Measurements from ENCODE around the gene TRMT61A. TPM values are rescaled to one million over a fixed set of nuclear protein-coding genes. Genes with fewer than 3 reads are reported as not detected.
A peak's percentile ranks its signal among the peaks of the same experiment; 100 is the strongest.

TRMT61A gene
- total RNA-seq, 4 donors from 2014 or later: 3.6 to 26.5 (median 8.7) TPM

DNA sequence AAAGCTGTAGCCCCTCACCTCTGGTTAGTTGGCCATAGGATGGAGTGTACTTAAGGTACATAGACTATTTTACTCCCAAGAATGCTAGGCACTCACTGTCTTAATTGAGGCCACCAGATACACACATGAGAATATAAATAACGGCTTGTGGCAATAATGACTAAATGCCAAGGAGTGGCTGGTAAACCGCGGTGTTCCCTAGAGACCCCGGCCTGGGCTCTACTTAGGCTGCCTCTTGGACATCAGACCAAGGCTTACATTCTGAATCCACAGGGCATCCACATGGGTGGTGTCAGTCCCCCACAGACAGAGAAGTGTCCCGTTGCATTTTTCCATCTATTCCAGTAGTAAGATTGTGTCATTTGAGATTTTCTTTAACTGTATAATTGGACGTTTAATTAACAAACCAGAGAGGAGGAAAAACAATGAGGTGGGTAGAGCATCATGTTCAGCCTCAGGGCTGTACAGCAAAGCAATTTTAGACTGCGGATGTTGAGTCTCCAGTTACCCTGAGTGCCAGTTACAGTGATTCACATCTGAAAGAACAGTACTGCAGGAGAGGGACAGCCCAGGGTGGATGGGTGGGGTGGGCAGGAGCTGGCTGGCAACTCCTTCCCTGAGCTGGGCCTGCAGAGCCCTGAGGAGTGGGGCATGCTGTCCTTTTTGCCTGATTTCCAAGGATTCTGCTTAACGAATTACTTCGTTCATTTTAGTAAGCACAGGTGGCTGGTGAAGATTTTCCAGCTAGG lies 26.9 kb upstream of the TRMT61A start:
- Histone ChIP-seq H3K9me3 (no peaks in the 10 kb centered on the region), H3K36me3 (no peaks in the 10 kb centered on the region), H3K4me1 (no peaks in the 10 kb centered on the region), H3K27me3 (no peaks in the 10 kb centered on the region), H3K4me3 (no peak overlapping the region), H3K27ac (no peak overlapping the region)
- intact Hi-C loops (cut with DNase I; ENCODE audit: low total_unique reads): loop anchor here (5.0 kb wide), 1 partner anchor 45 kb away; no protein-coding TSS in a partner anchor
- TF ChIP-seq CTCF (IDR thresholded peaks at IDR 0.05) (no peak), POLR2A (IDR thresholded peaks at IDR 0.05) (no peak)
- DNase-seq: peak; percentile 8 to 9

DNA sequence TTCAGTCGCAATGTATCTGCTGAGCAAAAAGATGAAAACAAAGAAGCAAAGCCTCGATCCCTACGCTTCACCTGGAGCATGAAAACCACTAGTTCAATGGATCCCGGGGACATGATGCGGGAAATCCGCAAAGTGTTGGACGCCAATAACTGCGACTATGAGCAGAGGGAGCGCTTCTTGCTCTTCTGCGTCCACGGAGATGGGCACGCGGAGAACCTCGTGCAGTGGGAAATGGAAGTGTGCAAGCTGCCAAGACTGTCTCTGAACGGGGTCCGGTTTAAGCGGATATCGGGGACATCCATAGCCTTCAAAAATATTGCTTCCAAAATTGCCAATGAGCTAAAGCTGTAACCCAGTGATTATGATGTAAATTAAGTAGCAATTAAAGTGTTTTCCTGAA lies 26.1 kb upstream of the TRMT61A start:
- no peaks in the 10 kb centered on the region for H3K36me3 ChIP-seq
- intact Hi-C loops (cut with DNase I; ENCODE audit: low total_unique reads): loop anchor here (5.0 kb wide), 1 partner anchor 44 kb away; no protein-coding TSS in a partner anchor
- TF ChIP-seq POLR2A (IDR thresholded peaks at IDR 0.05) (no peak), CTCF (IDR thresholded peaks at IDR 0.05) (no peak)
- no peaks in the 10 kb centered on the region for H3K27me3 ChIP-seq
- no peaks in the 10 kb centered on the region for H3K4me1 ChIP-seq
- peak; percentile 4 to 6 for DNase-seq
- no peaks in the 10 kb centered on the region for H3K9me3 ChIP-seq
- H3K27ac ChIP-seq: no peak overlapping the region
- H3K4me3 ChIP-seq: no peak overlapping the region

- peak; percentile 6 to 8 for DNase-seq
- Histone ChIP-seq H3K9me3 (no peaks in the 10 kb centered on the region), H3K36me3 (no peaks in the 10 kb centered on the region), H3K4me3 (no peak overlapping the region), H3K4me1 (no peaks in the 10 kb centered on the region), H3K27me3 (no peaks in the 10 kb centered on the region), H3K27ac (no peak overlapping the region)
- intact Hi-C loops (cut with DNase I; ENCODE audit: low total_unique reads): loop anchor here (5.0 kb wide), 1 partner anchor 44 kb away; no protein-coding TSS in a partner anchor
- TF ChIP-seq POLR2A (IDR thresholded peaks at IDR 0.05) (no peak), CTCF (IDR thresholded peaks at IDR 0.05) (no peak)
Observed at GRCh38 chr14:103503296-103503695, 25.7 kb upstream of the TRMT61A start.

DNA sequence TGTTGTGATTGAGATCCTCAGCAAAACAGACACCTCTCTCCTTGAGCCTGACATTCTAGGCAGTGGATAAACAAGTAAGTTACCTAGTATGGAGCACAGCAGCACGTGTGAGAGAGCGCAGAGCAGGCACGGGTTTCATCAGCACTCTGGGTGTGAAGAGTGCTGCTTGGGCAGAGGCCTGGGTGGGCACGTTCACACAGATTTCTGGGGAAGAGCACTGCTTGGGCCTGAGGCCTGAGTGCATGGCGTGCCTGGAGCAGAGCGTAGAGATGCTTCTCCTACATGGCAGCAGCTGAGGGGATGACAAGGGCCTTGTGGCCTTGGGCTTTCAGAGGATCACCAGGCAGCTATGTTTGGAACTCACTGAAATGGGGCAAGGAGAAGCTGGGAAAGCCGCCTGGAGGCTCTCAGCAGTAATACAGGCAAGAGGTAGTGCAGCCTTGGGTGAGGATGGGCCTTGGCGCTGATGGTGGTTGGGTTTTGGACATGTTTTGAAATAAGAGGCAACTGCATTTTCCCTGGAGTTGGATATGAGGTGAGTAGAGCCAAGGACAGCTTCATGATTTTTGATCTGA lies 23.9 kb upstream of the TRMT61A start:
- peak; percentile 3 to 8 for DNase-seq
- TF ChIP-seq CTCF (IDR thresholded peaks at IDR 0.05) (no peak), POLR2A (IDR thresholded peaks at IDR 0.05) (no peak)
- Histone ChIP-seq H3K36me3 (no peaks in the 10 kb centered on the region), H3K4me1 (no peaks in the 10 kb centered on the region), H3K4me3 (no peak overlapping the region), H3K27me3 (no peaks in the 10 kb centered on the region), H3K27ac (no peak overlapping the region), H3K9me3 (no peaks in the 10 kb centered on the region)
- intact Hi-C loops (cut with DNase I; ENCODE audit: low total_unique reads): loop anchor here (5.0 kb wide), 1 partner anchor 42 kb away; no protein-coding TSS in a partner anchor

DNA sequence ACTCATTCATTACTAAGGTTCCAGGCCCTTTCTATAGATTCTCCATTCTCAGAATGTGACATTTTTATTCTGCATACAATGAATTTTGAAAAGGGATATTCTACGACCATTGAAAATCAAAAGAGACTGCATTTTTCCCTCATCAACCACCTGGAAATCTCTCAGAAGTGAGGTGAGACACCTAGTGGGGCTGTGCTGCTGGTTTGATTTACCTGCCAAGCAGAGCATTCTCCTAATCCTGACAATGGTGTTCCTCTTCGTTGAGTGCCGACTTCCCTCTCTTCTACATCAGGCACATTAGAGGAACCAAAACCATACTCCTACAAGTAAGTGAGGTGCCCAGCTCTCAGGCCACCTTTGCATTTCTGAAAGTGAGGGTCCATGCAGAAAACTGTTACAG lies 21.2 kb upstream of the TRMT61A start:
- intact Hi-C loops (cut with DNase I; ENCODE audit: low total_unique reads): no loop called here
- TF ChIP-seq POLR2A (IDR thresholded peaks at IDR 0.05) (no peak), CTCF (IDR thresholded peaks at IDR 0.05) (no peak)
- H3K27ac ChIP-seq: no peak overlapping the region
- H3K9me3 ChIP-seq: no peaks in the 10 kb centered on the region
- no peaks in the 10 kb centered on the region for H3K27me3 ChIP-seq
- peak in 1 of 2 donors; percentile 1 for DNase-seq
- H3K4me3 ChIP-seq: no peak overlapping the region
- peaks cover 0 to 5% of the 10 kb centered on the region in 2 donors for H3K4me1 ChIP-seq
- H3K36me3 ChIP-seq: no peaks in the 10 kb centered on the region
